RCC 7860 (cell line): ENCODE results near the gene PDIA3.
A peak's percentile ranks its signal among the peaks of the same experiment; 100 is the strongest.
"Not testable (repeated sequence)": the region's sequence is repeated elsewhere in the genome, so short reads cannot be mapped to it uniquely, and the experiment has no call there.

Experiments
- DNase-seq: peaks from one replicate; pipeline ENCODE4 v3.0.0-alpha.2; 2015; ENCODE audit warnings: low spot score
- FAIRE-seq: peaks from 2 replicates; lab custom pipeline; 2012; peaks lifted over from hg19 to GRCh38; lab: Jason Lieb, UNC

PDIA3 gene

GRCh38 chr15:43776101-43776717 is 30.0 kb downstream of the PDIA3 start:
- FAIRE-seq (no peak), DNase-seq (no peak)

- peak; percentile 64 for DNase-seq
- no peak for FAIRE-seq
Measured at GRCh38 chr15:43776718-43777266, 30.6 kb downstream of the PDIA3 start, which contains the start of gene ELL3. ELL3 (minus strand) TSS chr15:43776966; CDS start chr15:43776901, 65 bp downstream.

GRCh38 chr15:43777267-43777914 is 31.2 kb downstream of the PDIA3 start:
- peak; percentile 74 for DNase-seq
- no peak for FAIRE-seq

- DNase-seq (no peak), FAIRE-seq (no peak)
Measured at GRCh38 chr15:43779016-43779415, 32.8 kb downstream of the PDIA3 start.

GRCh38 chr15:43789409-43789808 is 43.2 kb downstream of the PDIA3 start:
- DNase-seq = no peak
- FAIRE-seq = no peak

GRCh38 chr15:43791993-43792760 is 45.9 kb downstream of the PDIA3 start, which contains the start of gene SERF2:
SERF2 (plus strand) TSS chr15:43792320; CDS start chr15:43792377, 57 bp downstream.
- FAIRE-seq = peak; percentile 71

GRCh38 chr15:43792761-43793476 is 46.7 kb downstream of the PDIA3 start:
- DNase-seq = no peak
- no peak for FAIRE-seq

More at GRCh38 chr15:43791993-43792760, 45.9 kb downstream of the PDIA3 start, which contains the start of gene SERF2:
- DNase-seq = peak; percentile 95

GRCh38 chr15:43793647-43794046 is 47.4 kb downstream of the PDIA3 start:
- FAIRE-seq = no peak
- DNase-seq = no peak

GRCh38 chr15:43794269-43795037 is 48.2 kb downstream of the PDIA3 start:
- peak; percentile 81 for DNase-seq
- FAIRE-seq = no peak

- FAIRE-seq (no peak), DNase-seq (no peak)
Measured at GRCh38 chr15:43795197-43795596, 49.0 kb downstream of the PDIA3 start.

GRCh38 chr15:43795997-43796396 is 49.8 kb downstream of the PDIA3 start:
- FAIRE-seq (no peak), DNase-seq (no peak)

- FAIRE-seq = no peak
Measured at GRCh38 chr15:43796566-43796965, 50.3 kb downstream of the PDIA3 start.

GRCh38 chr15:43799209-43799944 is 53.1 kb downstream of the PDIA3 start:
- DNase-seq (no peak), FAIRE-seq (no peak)

More at GRCh38 chr15:43796566-43796965, 50.3 kb downstream of the PDIA3 start:
- DNase-seq = no peak

GRCh38 chr15:43799945-43800285 is 53.7 kb downstream of the PDIA3 start, which contains the start of gene SERINC4:
SERINC4 (minus strand) TSS chr15:43800220; CDS start chr15:43799986, 234 bp downstream.
- FAIRE-seq = no peak
- no peak for DNase-seq

GRCh38 chr15:43800286-43801141 is 54.3 kb downstream of the PDIA3 start, which contains the start of gene HYPK:
HYPK (plus strand) TSS chr15:43800599; CDS start chr15:43800623, 24 bp downstream.
- FAIRE-seq (peak; percentile 51), DNase-seq (peak; percentile 73)

GRCh38 chr15:43802676-43803075 is 56.4 kb downstream of the PDIA3 start:
- not testable (repeated sequence) for DNase-seq, FAIRE-seq

- DNase-seq (no peak), FAIRE-seq (no peak)
Measured at GRCh38 chr15:43808435-43808950, 62.3 kb downstream of the PDIA3 start.
